ENCODE data around the gene P4HA2. TPM values are rescaled to one million over a fixed set of nuclear protein-coding genes. Genes with fewer than 3 reads are reported as not detected.

Gene P4HA2
- total and polyA plus RNA-seq, 2 donors (not counting 3 experiments of a cell fraction or from before 2014, with no cell fraction given), result 37.6 to 58.7 TPM

- H3K36me3 ChIP-seq (ENCODE audit: control insufficient read depth in 2 of 2, extremely low read depth in 1 of 2, insufficient read depth in 2 of 2, low read length in 2 of 2), result peaks cover 0 to 1% of the 10 kb centered on the region in 2 experiments
- H3K27ac ChIP-seq (ENCODE audit: insufficient read depth, low read depth, low read length), result no peak overlapping the region
- H3K79me2 ChIP-seq (ENCODE audit: control insufficient read depth, insufficient read depth, low read length), result no peaks in the 10 kb centered on the region
- no peak overlapping the region for H2AFZ ChIP-seq (ENCODE audit: low read depth, low read length)
- H3K9me3 ChIP-seq (replicated peaks; ENCODE audit: control insufficient read depth, insufficient read depth, low read length), result no peaks in the 10 kb centered on the region
- no peak overlapping the region for H3K4me2 ChIP-seq (ENCODE audit: insufficient read depth, low read length)
- no peak for DNase-seq (ENCODE audit: low read depth, low spot score)
- POLR2A ChIA-PET, result no interaction called here
- dilution Hi-C loops (cut with MboI; ENCODE audit: extremely low pct_ligation_motif_present, low sequenced_read_pairs), result no loop called here
- intact Hi-C loops (cut with micrococcal nuclease), result no loop called here
- CTCF ChIA-PET, result no interaction called here
- H3K27me3 ChIP-seq (ENCODE audit: control insufficient read depth in 2 of 2, insufficient read depth in 2 of 2, low read length in 2 of 2), result no peaks in the 10 kb centered on the region
- no peaks in the 10 kb centered on the region for H3K4me1 ChIP-seq (ENCODE audit: control insufficient read depth, extremely low read depth, insufficient read depth, low read length)
- no peak overlapping the region for H3K9ac ChIP-seq (replicated peaks; ENCODE audit: extremely low read depth, insufficient read depth, low read length)
- BruUV-seq (replicated peaks), result no TSS peak
- no peaks in the 10 kb centered on the region for H3K9me1 ChIP-seq (replicated peaks; ENCODE audit: control insufficient read depth, extremely low read depth, insufficient read depth, low read length)
- TF ChIP-seq JUN (IDR thresholded peaks at IDR 0.05; ENCODE audit: borderline replicate concordance, insufficient read depth, insufficient read length, low read depth) (no peak), CTCF (IDR thresholded peaks at IDR 0.05; ENCODE audit: extremely low read depth in 1 of 2, insufficient read depth in 1 of 2, low read depth in 1 of 2, low read length in 2 of 2) (no peak), MAX (IDR thresholded peaks at IDR 0.05; ENCODE audit: insufficient read depth, insufficient read length) (no peak), POLR2A (IDR thresholded peaks at IDR 0.05; ENCODE audit: low read depth, low read length) (no peak), POLR2AphosphoS5 (IDR thresholded peaks at IDR 0.05; ENCODE audit: insufficient read depth, low read depth, low read length) (no peak), FOS (IDR thresholded peaks at IDR 0.05; ENCODE audit: borderline replicate concordance, insufficient read depth, low read length) (no peak), MYC (IDR thresholded peaks at IDR 0.05; ENCODE audit: low read depth, low read length) (no peak), EZH2 (IDR thresholded peaks at IDR 0.05; ENCODE audit: borderline replicate concordance, low read depth, low read length, severe bottlenecking) (no peak), GATA2 (IDR thresholded peaks at IDR 0.05; ENCODE audit: insufficient read depth, insufficient read length, low read depth, low read length) (no peak)
- no peak overlapping the region for H3K4me3 ChIP-seq (replicated peaks in 1 of 3; ENCODE audit: insufficient read depth in 1 of 3, low read depth in 1 of 3, low read length in 3 of 3)
- no peaks in the 10 kb centered on the region for H4K20me1 ChIP-seq (replicated peaks; ENCODE audit: control insufficient read depth, extremely low read depth, insufficient read depth, low read length)
- no peak for FAIRE-seq
Measured at GRCh38 chr5:132193165-132193694, 34.4 kb downstream of the P4HA2 start.

All from endothelial cell of umbilical vein (primary cell).